ENCODE data around the gene RGL1. TPM values are rescaled to one million over a fixed set of nuclear protein-coding genes. Genes with fewer than 3 reads are reported as not detected.

The RGL1 gene
- total RNA-seq, 1 experiment from 2014 or later = 0.92 TPM

DNA sequence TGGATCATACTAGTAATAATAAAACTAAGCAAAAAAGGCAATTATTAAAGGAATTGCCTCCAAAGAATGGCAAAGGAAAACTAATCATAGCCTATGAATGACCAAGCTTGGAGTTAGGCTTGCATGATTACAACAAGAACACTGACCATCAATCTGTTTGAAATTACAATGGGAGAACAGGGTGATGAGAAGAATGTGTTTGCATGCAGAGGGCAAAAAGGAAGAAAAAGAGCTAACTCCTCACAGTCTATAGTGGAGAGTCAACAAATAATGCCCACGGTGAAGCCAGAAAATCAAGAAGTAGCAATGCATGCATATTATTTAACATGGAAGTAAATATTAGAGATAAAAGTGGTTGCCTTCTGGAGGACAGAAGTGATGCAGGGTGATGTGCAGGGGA is 160.8 kb downstream of the RGL1 start:
- Histone ChIP-seq H3K4me3 (ENCODE audit: low read depth in 2 of 2, low read length in 2 of 2) (no peak overlapping the region), H3K36me3 (ENCODE audit: control insufficient read depth, insufficient read depth, low read length) (no peaks in the 10 kb centered on the region), H3K4me1 (ENCODE audit: control insufficient read depth, insufficient read depth, low read length) (no peaks in the 10 kb centered on the region), H3K27ac (ENCODE audit: low read length) (no peak overlapping the region), H3K27me3 (ENCODE audit: control insufficient read depth, insufficient read depth, low read length) (no peaks in the 10 kb centered on the region), H3K9me3 (ENCODE audit: control insufficient read depth, insufficient read depth, low read depth, low read length) (no peaks in the 10 kb centered on the region)
- CTCF ChIA-PET = no interaction called here
- ATAC-seq (no peak), DNase-seq (ENCODE audit: low read depth, low spot score) (no peak)
- in situ Hi-C loops (cut with HindIII; ENCODE audit: low pct_unique_long_range_greater_than_20kb, low sequenced_read_pairs) (no loop called here), intact Hi-C loops (cut with micrococcal nuclease; ENCODE audit: unreplicated experiment) (no loop called here)
- TF ChIP-seq, protein P1, sequence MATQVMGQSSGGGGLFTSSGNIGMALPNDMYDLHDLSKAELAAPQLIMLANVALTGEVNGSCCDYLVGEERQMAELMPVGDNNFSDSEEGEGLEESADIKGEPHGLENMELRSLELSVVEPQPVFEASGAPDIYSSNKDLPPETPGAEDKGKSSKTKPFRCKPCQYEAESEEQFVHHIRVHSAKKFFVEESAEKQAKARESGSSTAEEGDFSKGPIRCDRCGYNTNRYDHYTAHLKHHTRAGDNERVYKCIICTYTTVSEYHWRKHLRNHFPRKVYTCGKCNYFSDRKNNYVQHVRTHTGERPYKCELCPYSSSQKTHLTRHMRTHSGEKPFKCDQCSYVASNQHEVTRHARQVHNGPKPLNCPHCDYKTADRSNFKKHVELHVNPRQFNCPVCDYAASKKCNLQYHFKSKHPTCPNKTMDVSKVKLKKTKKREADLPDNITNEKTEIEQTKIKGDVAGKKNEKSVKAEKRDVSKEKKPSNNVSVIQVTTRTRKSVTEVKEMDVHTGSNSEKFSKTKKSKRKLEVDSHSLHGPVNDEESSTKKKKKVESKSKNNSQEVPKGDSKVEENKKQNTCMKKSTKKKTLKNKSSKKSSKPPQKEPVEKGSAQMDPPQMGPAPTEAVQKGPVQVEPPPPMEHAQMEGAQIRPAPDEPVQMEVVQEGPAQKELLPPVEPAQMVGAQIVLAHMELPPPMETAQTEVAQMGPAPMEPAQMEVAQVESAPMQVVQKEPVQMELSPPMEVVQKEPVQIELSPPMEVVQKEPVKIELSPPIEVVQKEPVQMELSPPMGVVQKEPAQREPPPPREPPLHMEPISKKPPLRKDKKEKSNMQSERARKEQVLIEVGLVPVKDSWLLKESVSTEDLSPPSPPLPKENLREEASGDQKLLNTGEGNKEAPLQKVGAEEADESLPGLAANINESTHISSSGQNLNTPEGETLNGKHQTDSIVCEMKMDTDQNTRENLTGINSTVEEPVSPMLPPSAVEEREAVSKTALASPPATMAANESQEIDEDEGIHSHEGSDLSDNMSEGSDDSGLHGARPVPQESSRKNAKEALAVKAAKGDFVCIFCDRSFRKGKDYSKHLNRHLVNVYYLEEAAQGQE (IDR thresholded peaks at IDR 0.05; ENCODE audit: insufficient read depth in 1 of 2, low read depth in 2 of 2, low read length in 1 of 2) = no peak
- TF ChIP-seq CTCF (IDR thresholded peaks at IDR 0.05) (no peak), SIN3A (IDR thresholded peaks at IDR 0.05; ENCODE audit: borderline replicate concordance, insufficient read depth, low read depth, low read length) (no peak), TCF7L2 (IDR thresholded peaks at IDR 0.05; ENCODE audit: low read depth, low read length) (no peak), POLR2AphosphoS5 (IDR thresholded peaks at IDR 0.05; ENCODE audit: low read depth, low read length) (no peak)
- BruUV-seq (replicated peaks) = no TSS peak
- POLR2A ChIA-PET = no interaction called here

DNA sequence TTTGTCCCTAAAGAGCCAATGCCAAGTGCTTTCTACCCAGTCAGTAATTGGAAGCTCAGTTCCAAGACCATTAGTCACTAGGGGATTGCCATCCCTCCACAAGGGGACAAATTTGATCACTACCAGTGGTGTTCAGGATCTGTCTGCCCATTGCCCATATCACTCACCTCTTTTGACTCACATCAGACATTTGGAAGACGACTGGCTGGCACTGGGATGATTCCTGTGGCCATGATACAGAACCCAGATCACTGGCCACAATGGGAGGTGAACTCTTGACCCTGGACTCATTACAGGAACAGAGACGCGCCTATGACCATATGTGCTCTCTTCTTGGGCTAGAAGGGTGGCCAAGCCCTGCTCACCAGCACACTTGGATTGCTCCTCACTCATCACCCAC is 161.6 kb downstream of the RGL1 start:
- no peak overlapping the region for H3K4me3 ChIP-seq (ENCODE audit: low read depth in 2 of 2, low read length in 2 of 2)
- H3K36me3 ChIP-seq (ENCODE audit: control insufficient read depth, insufficient read depth, low read length) = no peaks in the 10 kb centered on the region
- no peaks in the 10 kb centered on the region for H3K4me1 ChIP-seq (ENCODE audit: control insufficient read depth, insufficient read depth, low read length)
- H3K9me3 ChIP-seq (ENCODE audit: control insufficient read depth, insufficient read depth, low read depth, low read length) = no peaks in the 10 kb centered on the region
- H3K27ac ChIP-seq (ENCODE audit: low read length) = no peak overlapping the region
- no TSS peak for BruUV-seq (replicated peaks)
- ChIA-PET POLR2A (no interaction called here), CTCF (no interaction called here)
- in situ Hi-C loops (cut with HindIII; ENCODE audit: low pct_unique_long_range_greater_than_20kb, low sequenced_read_pairs) (no loop called here), intact Hi-C loops (cut with micrococcal nuclease; ENCODE audit: unreplicated experiment) (no loop called here)
- ATAC-seq = no peak
- no peaks in the 10 kb centered on the region for H3K27me3 ChIP-seq (ENCODE audit: control insufficient read depth, insufficient read depth, low read length)
- no peak for DNase-seq (ENCODE audit: low read depth, low spot score)
- no peak for TF ChIP-seq SIN3A (IDR thresholded peaks at IDR 0.05; ENCODE audit: borderline replicate concordance, insufficient read depth, low read depth, low read length)
- TF ChIP-seq, protein P1 (IDR thresholded peaks at IDR 0.05; ENCODE audit: insufficient read depth in 1 of 2, low read depth in 2 of 2, low read length in 1 of 2) = no peak
- no peak for TF ChIP-seq CTCF (IDR thresholded peaks at IDR 0.05)
- TF ChIP-seq POLR2AphosphoS5 (IDR thresholded peaks at IDR 0.05; ENCODE audit: low read depth, low read length) = no peak
- TF ChIP-seq TCF7L2 (IDR thresholded peaks at IDR 0.05; ENCODE audit: low read depth, low read length) = no peak
